Glutamatergic neuron (in vitro differentiated cells): ENCODE results near the gene TMCC1. TPM values are rescaled to one million over a fixed set of nuclear protein-coding genes. Genes with fewer than 3 reads are reported as not detected.

Experiments
- DNase-seq: peaks from one replicate; pipeline ENCODE4 v3.0.0; 2022
- H3K27ac Mint-ChIP-seq: one replicate; pipeline ENCODE4 v1.8.0; 2020; ENCODE audit warnings: mild to moderate bottlenecking, mixed read lengths, inconsistent platforms; ENCODE audit not compliant: unreplicated experiment
- H3K27me3 Mint-ChIP-seq: one replicate; pipeline ENCODE4 v1.8.0; 2020; ENCODE audit warnings: mild to moderate bottlenecking, moderate library complexity, mixed read lengths, inconsistent platforms; ENCODE audit not compliant: unreplicated experiment
- H3K36me3 Mint-ChIP-seq: one replicate; pipeline ENCODE4 v1.8.0; 2020; ENCODE audit warnings: mild to moderate bottlenecking, mixed read lengths, inconsistent platforms; ENCODE audit not compliant: unreplicated experiment
- H3K4me1 Mint-ChIP-seq: one replicate; pipeline ENCODE4 v1.8.0; 2020; ENCODE audit warnings: mild to moderate bottlenecking, low read depth, mixed read lengths, inconsistent platforms; ENCODE audit not compliant: unreplicated experiment
- H3K4me3 Mint-ChIP-seq: one replicate; pipeline ENCODE4 v1.8.0; 2020; ENCODE audit warnings: mild to moderate bottlenecking, mixed read lengths, inconsistent platforms; ENCODE audit not compliant: unreplicated experiment
- H3K9me3 Mint-ChIP-seq: one replicate; pipeline ENCODE4 v1.8.0; 2020; ENCODE audit warnings: mild to moderate bottlenecking, moderate library complexity, mixed read lengths, inconsistent platforms; ENCODE audit not compliant: unreplicated experiment
- total RNA-seq: library from RNA; stranded (reverse); fragmentation: NEBNext Ultra II Directional; extraction: Animal tissue kit (Norgen Biotek cat#: 25700); gene quantifications from one replicate; pipeline ENCODE4 v1.2.1, GENCODE V29; 2021; ENCODE audit not compliant: unreplicated experiment
- TF ChIP-seq, protein P1 (sequence below): fragments of 200-600 bp; sonication (generic); IDR thresholded peaks from one replicate; pipeline ENCODE4 v1.5.0; 2021; ENCODE audit not compliant: partially characterized antibody, unreplicated experiment

Gene TMCC1
- total RNA-seq, 1 donor from 2014 or later = 42.2 TPM

- TF ChIP-seq, protein P1, sequence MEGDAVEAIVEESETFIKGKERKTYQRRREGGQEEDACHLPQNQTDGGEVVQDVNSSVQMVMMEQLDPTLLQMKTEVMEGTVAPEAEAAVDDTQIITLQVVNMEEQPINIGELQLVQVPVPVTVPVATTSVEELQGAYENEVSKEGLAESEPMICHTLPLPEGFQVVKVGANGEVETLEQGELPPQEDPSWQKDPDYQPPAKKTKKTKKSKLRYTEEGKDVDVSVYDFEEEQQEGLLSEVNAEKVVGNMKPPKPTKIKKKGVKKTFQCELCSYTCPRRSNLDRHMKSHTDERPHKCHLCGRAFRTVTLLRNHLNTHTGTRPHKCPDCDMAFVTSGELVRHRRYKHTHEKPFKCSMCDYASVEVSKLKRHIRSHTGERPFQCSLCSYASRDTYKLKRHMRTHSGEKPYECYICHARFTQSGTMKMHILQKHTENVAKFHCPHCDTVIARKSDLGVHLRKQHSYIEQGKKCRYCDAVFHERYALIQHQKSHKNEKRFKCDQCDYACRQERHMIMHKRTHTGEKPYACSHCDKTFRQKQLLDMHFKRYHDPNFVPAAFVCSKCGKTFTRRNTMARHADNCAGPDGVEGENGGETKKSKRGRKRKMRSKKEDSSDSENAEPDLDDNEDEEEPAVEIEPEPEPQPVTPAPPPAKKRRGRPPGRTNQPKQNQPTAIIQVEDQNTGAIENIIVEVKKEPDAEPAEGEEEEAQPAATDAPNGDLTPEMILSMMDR = no peak
- Mint-ChIP-seq H3K4me3 (no peak overlapping the region), H3K27me3 (no peaks in the 10 kb centered on the region), H3K27ac (no peak overlapping the region), H3K9me3 (peaks cover 1% of the 10 kb centered on the region), H3K36me3 (peaks cover 4% of the 10 kb centered on the region), H3K4me1 (no peaks in the 10 kb centered on the region)
- DNase-seq = no peak
These were observed 257.4 kb downstream of the TMCC1 start for GRCh38 chr3:129636082-129636481.

DNA sequence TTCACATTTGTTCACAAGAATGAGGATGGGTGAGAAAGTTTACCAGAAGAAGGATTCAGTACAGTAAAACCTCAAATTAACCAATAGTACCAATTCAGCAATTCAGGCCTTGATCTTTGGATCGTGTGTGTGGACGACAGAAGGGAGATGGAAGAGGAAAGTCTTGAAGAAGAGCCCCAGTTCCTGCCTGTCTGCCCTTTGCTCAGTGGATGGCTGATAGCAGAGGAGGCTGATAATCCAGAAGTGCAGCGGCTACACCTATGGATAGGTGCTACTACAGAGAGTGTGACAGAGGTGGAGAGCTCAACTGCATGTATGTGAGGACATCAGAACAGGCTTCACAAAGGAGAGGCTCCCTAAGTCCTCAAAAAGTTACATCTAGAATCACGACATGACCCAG, 257.9 kb downstream of the TMCC1 start:
- Mint-ChIP-seq H3K9me3 (no peaks in the 10 kb centered on the region), H3K36me3 (peaks cover 4% of the 10 kb centered on the region), H3K4me1 (no peaks in the 10 kb centered on the region), H3K27me3 (no peaks in the 10 kb centered on the region), H3K4me3 (no peak overlapping the region), H3K27ac (no peak overlapping the region)
- TF ChIP-seq, protein P1 = no peak
- no peak for DNase-seq

- H3K27ac Mint-ChIP-seq = no peak overlapping the region
- H3K9me3 Mint-ChIP-seq = no peaks in the 10 kb centered on the region
- peaks cover 4% of the 10 kb centered on the region for H3K36me3 Mint-ChIP-seq
- no peaks in the 10 kb centered on the region for H3K27me3 Mint-ChIP-seq
- TF ChIP-seq, protein P1 = no peak
- H3K4me1 Mint-ChIP-seq = no peaks in the 10 kb centered on the region
- H3K4me3 Mint-ChIP-seq = no peak overlapping the region
- DNase-seq = no peak
These were observed 259.6 kb downstream of the TMCC1 start for GRCh38 chr3:129633751-129634481.

- Mint-ChIP-seq H3K36me3 (peaks cover 4% of the 10 kb centered on the region), H3K27me3 (no peaks in the 10 kb centered on the region), H3K27ac (no peak overlapping the region), H3K4me3 (no peak overlapping the region), H3K4me1 (peaks cover 3% of the 10 kb centered on the region), H3K9me3 (peaks cover 3% of the 10 kb centered on the region)
- no peak for DNase-seq
- TF ChIP-seq, protein P1 = no peak
These were observed 260.5 kb downstream of the TMCC1 start for GRCh38 chr3:129632977-129633376.

DNA sequence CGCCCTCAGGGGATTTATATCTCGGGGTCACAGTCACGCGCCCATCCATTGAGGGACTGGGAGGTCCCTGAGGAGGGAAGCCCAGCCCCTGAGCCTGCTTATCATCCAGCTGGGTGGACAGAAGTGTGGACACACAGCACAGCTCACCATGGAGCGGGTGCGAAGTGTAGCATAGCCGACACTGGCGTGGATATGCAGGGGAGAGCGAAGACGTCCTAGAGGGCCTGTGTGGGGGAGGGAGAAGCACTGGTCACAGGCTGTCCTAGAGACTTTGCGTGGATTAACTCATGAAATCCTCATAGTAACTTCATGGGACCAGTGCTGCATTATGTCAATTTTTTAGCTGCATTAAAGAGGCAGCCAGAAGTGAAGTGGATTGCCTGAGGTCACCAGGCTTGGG, 261.0 kb downstream of the TMCC1 start:
- Mint-ChIP-seq H3K9me3 (peaks cover 7% of the 10 kb centered on the region), H3K4me3 (no peak overlapping the region), H3K27ac (no peak overlapping the region), H3K36me3 (peaks cover 4% of the 10 kb centered on the region), H3K4me1 (peaks cover 7% of the 10 kb centered on the region), H3K27me3 (peaks cover 4% of the 10 kb centered on the region)
- DNase-seq = no peak
- TF ChIP-seq, protein P1 = no peak
